GM18505 (cell line): ENCODE data around the gene SH3BP2.

ENCODE experiments used
- ATAC-seq: cut with Tn5 transposase; IDR thresholded peaks from one replicate; pipeline ENCODE4 v1.9.1; 2021; ENCODE audit not compliant: unreplicated experiment
- POLR2A ChIP-seq: IDR thresholded peaks from 4 replicates; pipeline ENCODE4 v1.6.1; 2011; ENCODE audit warnings: borderline replicate concordance; ENCODE audit not compliant: insufficient read depth, insufficient read length; ENCODE audit errors: extremely low read depth

Gene SH3BP2

DNA sequence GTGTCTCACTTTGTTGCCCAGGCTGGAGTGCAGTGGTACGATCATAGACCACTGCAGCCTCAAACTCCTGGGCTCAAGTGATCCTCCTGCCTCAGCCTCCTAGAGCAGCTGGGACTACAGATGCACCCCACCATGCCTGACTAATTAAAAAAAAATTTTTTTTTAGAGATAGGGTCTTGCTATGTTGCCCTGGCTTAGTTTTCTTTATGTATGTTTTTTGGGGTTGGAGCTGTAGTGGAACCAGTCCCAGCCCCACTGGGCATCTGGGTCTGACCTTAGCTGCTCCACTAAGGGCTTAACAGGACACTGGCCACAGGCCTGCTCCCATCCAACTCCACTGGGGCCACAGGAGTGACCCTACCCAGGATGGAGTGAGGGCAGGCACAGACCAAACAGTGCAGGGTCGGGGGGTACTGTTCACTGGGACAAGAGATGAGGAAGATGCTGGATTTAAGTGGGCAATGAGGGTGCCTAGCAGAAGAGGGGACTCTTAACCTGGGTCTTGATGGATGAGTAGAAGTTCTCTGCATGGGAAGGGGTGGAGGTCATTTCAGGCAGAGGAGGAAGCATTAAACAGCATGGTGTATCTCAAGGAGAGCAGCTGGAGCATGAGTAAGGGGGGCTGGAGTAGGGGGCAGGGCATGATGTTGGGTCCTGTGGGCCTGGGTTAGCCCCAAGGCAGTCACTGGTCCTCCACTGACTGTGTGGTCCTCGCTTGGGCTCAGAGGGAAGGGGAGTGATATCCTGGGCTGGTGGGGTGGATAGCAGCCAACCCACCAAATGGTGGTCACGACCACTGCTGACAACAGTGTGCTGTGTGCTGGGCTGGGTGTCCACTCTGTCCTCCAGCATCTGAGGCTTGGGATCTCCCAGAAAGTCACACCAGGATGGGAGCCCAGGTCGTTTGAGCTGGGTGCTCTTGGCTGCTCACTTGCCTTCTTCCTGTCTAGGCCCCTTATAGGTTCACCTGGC lies 26.6 kb downstream of the SH3BP2 start:
- ATAC-seq: no peak
- TF ChIP-seq POLR2A: no peak

DNA sequence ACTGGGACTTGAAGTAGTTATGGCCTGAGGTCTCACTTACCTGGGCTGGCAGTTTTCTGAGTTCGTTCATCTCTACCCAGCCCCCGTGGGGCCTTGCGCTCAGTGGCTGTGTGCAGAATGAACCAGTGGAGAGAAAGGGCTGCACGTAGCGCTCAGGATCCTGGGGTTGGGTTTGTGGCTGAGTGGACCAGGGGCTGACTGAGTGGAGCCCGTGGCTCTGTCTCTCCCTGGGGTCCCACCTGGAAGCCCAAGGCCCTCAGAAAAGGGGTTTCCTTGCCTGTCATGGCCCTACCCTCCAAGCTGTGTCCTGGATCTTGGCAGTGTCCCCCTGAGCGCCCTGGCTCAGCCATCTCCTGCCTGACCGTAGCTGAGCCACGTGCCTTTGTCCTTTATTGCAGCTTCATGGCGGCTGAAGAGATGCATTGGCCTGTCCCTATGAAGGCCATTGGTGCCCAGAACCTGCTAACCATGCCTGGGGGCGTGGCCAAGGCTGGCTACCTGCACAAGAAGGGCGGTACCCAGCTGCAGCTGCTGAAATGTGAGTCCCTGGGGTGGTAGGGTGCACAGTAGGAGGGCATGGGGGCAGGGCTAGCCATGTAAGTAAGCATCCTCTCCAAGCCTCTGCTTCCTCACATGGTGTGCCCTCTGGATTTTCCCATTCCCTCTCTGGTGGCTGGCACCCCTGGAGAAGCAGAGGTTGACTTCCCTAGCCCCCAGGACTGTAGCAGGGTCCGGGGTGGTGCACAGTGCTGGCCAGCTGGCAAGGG lies 27.5 kb downstream of the SH3BP2 start:
- no peak for TF ChIP-seq POLR2A
- no peak for ATAC-seq

DNA sequence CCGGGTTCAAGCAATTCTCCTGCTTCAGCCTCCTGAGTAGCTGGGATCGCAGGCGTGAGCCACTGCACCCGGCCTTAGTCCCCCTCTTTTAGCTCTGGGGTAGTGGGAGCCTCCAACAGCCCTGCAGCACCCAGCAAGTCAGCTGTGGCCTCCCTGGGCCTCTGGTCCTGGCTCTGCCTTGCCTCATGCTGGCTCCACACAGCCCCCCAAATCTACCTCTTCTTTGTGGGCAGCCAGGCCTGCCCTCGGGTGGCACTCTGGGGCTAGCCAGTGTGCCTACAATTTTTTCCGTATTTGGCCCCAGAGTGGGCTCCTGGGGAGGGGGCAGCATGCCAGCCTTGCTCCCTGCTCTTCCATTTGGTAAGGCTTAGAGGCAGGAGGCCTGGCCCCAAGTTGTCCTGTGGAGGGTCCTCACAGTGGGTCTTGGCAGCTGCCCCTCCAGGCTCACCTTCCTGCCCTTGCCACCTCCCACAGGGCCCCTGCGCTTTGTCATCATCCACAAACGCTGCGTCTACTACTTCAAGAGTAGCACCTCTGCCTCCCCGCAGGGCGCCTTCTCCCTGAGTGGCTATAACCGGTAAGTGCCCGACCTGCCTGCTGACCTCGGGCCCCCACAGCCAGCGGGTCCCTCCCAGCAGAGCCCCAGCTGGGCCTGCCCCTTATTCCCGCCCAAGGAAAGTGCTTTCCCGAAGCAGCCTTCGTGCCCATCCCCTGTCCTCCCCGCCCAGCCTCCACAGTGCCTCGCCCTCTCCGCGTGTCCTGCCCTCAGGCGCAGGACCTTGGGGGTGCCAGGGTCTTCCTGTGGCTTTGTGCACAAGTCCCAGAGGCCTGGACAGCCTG lies 29.8 kb downstream of the SH3BP2 start:
- ATAC-seq: no peak

DNA sequence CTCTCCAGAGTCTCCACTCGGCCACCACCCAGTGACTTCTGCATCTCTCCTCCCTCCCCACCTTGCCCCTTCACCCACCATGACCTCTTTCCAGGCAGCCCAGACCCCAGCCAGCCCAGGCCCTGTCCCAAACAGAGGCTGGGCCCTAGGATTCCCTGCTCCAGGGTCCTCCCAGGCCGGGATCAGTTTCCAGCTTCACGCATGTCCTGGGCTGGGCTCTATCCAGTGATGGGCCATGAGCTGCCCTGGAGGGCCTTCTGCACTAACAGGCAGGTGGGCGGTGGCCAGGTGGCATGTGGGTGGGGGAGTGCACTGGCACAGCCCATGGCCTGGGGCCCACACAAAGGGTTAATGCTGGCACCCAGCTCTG lies 30.4 kb downstream of the SH3BP2 start:
- no peak for TF ChIP-seq POLR2A
- no peak for ATAC-seq

More for the DNA sequence above, 29.8 kb downstream of the SH3BP2 start:
- TF ChIP-seq POLR2A: no peak

DNA sequence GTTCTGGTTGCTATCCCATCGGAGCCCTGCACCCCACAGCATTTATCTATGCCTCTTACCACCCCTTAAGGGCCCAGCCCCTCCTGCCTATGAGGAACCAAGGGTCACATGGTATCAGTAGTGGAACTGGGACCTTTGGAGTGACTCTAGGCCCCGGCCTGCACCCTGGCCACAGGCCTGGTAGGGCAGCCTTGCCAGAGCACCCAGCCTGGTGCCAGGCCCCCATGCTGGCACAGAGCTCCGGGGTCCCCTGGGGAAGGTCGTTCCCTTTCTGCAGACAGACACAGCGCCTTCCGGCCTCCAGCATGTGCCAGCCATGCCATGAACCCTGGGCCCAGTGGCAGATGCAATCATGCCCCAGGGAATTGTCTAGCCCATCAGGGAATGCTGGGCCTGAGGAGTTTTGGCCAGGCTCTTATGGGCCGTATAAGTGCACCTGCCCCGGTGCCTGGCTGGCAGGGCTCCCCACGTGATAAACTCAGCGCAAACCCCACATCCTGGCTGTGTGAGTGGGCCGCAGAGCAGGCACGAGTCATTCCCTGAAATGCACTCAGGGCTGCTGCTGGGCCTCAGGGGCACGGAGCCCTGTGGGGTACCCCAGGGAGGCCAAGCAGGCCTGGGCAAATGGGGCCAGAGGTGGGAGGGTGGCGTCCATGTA lies 30.9 kb downstream of the SH3BP2 start:
- TF ChIP-seq POLR2A: no peak
- ATAC-seq: no peak

DNA sequence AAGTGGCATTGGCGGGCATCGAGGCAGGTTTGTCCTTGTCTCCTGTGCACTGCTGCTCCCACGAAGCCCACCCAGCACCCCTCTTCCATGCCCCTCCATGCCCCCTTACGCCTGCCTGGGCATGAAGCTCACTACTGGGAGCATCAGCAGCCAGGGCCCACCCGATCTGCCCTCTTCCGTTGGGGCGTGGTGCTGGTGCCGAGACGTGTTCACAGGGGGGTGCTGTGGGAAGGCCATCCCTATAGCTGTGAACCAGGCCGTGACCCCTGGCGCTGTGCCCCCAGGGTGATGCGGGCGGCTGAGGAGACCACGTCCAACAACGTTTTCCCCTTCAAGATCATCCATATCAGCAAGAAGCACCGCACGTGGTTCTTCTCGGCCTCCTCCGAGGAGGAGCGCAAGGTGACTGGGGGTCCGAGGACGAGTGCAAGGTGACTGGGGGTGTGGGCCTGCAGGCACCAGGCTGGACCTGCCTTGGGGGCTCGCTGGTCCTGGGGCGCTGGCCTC lies 31.5 kb downstream of the SH3BP2 start:
- no peak for TF ChIP-seq POLR2A
- ATAC-seq: no peak

DNA sequence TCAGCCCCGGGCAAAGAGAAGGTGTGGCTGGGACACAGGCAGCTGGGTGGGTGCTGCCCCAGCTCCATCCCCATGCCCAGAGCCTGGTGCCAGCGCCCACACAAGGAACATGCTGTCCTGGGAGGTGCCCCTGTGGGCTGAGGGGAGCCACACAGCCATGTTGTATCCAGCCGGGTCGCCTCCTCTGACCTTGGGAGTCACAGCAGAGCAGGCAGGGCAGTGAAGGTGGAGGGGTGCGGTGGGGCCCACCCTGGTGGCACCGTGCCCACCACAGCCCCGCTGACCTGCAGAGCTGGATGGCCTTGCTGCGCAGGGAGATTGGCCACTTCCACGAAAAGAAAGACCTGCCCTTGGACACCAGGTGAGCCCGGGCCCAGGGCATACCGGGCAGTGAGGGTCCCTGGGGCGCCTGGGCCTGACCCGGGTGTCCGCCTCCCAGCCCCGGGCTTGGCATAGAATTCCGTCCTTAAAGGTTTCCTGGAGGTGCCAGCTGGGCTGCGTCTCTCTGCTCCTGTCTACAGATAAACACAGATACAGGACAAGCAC lies 32.0 kb downstream of the SH3BP2 start:
- ATAC-seq: no peak
- TF ChIP-seq POLR2A: no peak

DNA sequence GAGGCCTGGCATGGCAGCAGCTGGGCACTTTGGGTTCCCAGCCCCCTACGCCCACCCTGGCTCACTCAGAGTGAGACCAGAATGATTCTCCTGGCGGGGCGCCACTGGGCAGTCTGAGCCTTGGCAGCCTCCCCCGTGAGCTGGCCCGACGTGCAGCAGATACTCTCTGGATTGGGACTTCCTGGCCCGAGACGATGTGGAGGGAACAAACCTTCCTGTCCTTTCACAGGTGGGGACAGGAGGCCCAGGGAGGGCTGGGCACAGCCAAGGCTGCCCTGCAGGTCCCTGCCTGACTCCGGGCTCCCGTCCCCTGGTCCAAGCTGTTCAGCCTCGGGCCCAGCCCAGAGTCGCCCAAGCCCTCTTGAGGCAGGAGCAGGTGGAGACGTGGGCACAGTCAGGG lies 32.9 kb downstream of the SH3BP2 start:
- TF ChIP-seq POLR2A: no peak
- no peak for ATAC-seq

DNA sequence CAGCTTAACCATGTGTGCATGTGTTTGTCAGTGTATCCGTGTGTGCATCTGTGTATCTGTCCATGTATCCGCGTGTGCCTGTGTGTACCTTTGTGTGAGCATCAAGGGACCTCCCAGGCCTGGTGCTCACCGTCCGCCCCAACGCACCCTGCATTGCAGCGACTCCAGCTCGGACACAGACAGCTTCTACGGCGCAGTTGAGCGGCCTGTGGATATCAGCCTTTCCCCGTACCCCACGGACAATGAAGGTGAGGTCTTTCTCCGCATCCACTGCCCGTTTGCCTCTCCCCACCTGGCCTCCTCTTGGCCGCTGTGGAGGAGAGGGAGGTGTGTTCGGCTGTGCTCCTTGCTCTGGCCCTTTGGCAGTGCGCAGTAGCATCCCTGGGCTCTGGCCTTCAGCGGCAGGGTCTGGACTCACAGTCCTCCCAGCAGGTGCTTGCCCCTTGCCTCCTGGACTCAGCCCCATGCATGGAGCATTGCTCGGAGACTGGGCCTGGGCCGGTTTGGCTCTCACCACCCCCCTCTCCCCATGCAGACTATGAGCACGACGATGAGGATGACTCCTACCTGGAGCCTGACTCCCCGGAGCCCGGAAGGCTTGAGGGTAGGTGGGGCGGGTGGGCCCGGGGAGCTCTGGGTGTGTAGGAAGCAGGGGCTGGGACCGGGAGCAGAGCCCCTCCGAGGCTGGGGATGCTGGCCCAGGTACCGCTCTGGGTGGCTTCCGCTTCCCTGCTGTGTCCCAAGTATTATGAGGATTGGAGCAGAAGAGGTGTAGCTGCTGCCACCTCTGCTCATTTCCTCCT lies 34.4 kb downstream of the SH3BP2 start:
- ATAC-seq: no peak
- no peak for TF ChIP-seq POLR2A

DNA sequence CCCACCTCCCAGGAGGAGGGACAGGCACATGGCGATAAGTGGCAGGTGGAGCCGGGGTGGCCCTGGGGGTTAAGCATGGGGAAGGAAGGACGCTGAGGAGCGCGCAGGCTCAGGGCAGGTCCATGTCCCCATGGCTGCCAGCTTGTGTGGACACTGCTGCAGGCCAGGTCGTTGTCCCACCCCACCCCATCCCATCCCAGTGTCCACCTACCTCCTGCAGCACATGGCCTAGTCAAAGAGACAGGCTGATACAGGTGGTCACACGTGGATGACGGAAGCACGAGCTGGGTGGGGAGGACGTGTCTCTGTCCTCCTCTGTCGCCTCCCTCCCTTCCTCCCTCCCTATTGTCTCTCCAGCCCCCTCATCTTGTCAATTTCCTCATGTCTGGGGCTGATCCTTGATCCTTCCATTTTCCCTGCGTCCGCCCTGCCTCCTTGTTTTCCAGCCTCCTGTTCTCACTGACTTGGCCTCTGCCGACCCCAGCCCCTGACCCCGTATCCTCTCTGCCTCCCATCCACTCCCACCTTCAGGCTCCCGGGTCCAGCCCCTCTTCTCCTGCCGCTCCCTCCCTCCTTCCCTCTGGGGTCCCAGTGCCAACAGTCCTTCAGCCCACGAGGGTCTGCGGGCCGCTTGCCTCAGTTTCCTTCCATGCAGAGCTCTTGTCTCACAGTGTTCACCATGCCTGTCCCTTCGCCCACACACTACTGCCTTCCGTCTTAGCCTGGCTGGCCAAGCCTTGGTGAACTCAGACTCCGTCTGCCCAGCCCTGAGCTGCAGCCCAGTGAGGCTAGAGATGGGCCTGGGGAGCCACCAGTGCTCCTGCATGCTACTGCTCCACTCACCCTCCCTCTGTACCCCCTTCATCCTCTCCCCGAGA lies 35.2 kb downstream of the SH3BP2 start:
- no peak for ATAC-seq
- TF ChIP-seq POLR2A: no peak

DNA sequence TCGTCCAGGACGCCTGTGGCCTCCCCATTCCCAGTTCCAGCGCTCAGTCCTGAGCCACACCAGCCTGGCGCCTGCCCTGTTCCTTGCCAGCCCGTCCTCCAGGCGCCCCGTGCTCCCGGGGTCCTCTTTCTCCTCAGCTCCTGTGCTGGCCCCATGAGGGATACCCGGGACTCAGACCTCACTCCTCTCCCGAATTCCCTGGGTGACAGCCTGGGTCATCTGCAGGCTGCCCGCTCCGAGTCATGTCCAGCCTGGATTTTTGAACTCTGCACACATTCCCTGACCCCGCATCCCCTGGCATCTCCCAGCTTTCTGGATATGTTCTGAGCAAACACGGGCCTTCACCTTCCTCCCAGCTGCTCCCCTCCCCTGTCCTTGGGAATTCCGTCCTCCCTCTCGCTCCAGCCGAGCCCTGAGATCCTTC lies 35.9 kb downstream of the SH3BP2 start:
- no peak for TF ChIP-seq POLR2A
- no peak for ATAC-seq
